ENCODE measurements around the gene CELSR3. TPM values are rescaled to one million over a fixed set of nuclear protein-coding genes. Genes with fewer than 3 reads are reported as not detected.

Gene CELSR3
- total RNA-seq, 1 donor from 2014 or later, result 0.38 TPM

DNA sequence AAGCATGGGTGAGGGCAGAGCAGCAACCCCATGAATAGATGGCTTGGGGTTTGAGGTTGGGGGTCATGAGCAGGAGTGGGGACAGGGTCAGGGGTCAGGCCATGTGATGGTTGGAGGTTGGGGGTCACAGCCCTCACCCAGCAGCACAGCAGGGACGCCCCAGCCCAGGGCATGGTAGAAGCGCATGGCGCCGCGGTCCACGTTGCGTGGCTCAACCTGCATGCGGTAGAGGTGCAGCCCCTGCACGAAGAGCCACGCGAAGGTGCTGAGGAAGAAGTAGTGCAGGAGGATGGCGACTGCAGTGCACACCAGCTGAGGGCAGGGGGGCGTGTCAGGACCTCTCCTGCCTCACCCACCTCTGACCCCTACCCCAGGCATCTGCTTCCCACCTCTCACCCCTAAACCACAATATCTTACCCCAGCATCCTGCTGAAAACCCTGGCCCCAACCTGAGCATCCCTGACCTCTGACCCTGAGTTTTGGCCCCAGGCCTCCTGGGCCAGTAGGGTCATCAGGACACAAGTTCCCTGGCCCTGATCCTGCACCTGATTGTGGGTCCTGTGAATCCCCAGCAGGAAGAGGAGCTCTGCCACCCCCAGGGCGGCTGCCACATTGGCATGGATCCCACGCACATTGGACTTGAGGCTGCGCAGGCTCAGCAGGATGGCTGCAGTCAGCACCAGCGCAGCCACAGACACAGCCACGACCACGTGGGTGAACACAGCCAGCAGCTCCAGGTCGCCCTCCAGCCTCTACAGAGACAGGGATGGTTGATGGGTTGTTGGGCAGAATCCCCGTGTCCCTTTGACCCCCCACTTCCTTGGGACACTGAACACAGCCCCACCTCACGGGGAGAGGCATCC lies 17.6 kb downstream of the CELSR3 start:
- intact Hi-C loops (cut with DNase I), result no loop called here
- ATAC-seq, result no peak

DNA sequence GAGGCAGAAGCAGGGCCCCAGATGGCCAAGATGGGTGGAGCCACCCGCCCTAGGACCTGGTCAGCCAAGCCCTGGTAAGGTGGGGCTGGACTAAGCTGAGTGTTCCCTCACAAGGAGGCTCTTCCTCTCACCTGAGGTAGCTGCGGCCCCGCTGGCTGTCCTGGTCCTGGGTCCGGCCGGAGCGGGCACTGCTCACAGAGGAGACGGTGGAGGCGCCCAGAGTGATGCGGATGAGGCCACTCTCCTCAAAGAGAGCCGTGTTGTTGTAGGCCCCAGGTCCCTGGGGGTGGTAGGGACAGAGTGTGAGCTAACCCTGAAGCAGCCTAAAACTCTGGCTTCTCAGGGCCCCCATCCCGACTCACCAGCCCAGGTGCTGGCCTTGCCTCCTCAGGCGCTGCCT lies 20.1 kb downstream of the CELSR3 start:
- DNase-seq (ENCODE audit: missing footprints) (no peak), ATAC-seq (no peak)
- intact Hi-C loops (cut with DNase I), result no loop called here

More for the DNA sequence above, 17.6 kb downstream of the CELSR3 start:
- peak; percentile 55 for DNase-seq (ENCODE audit: missing footprints)

DNA sequence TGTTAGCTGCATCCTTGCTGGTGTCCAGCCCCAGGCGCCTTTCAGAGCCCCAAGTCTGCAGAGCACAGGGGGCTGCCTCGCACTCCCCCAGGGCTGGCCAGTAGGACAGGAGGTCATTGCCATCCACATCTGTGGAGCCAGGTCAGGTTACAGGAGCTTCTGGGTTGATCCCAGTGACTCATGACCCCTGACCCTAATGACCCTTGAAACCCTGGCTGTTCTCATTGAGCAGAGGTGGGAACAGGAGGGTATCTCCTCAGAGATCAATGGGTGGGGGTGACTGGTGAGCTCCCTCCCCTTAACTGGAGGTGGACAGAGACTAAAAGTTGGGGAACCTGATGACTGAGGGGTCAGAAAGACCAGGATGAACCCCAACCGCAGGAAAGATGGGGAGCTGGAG lies 21.3 kb downstream of the CELSR3 start:
- DNase-seq (ENCODE audit: missing footprints) (no peak), ATAC-seq (no peak)
- intact Hi-C loops (cut with DNase I), result no loop called here

DNA sequence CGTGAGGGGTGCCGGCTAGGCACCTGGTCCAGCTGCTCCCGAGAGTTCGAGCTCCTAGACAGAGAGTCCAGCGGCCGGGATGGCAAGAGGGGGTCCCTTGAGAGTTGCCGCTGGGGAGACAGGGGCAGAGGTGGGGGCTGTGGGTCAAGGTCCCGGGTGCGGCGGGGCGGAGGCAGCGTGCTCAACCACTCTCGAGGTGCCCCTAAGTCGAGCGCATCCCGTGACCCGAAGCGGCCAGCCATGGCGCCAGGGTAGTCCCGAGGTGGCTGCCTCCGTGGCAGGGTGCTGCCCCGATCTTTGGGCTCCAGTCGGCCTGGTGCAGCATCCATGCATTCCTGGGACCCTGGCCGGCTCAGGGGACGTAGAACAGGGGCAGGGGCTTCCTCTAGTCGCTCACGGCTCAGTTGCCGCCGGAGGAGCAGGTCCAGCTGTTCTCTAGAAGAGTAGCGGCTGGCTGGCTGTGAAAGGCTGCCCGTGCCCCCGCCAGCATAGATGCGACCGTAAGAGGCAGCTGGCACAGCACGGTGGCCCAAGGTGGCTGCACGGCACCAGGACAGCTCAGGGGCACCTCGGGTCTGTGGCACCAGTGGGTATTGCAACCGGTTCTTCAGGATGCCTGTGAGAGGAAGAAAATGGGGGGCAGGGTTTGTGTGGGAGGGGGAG lies 22.6 kb downstream of the CELSR3 start:
- intact Hi-C loops (cut with DNase I), result no loop called here
- no peak for DNase-seq (ENCODE audit: missing footprints)
- no peak for ATAC-seq

DNA sequence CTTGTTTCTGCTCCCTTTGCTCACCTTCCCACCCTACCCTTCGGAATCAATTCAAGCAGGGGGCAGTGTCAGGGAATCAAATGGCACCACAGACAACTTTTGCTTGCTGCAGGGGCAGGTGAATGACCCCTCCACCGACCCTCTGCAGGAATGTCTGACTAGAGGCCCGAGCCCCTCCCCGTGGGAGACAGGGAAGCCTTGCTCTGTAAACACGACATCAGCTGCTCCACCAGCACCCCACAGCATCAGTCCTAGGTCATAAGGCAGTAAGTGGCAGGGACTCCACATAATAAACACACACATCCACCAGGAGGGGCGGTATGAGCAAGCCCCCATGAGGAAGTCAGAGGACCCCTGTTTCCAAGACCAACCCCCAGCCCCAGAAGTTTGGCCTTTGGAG lies 25.4 kb downstream of the CELSR3 start:
- ATAC-seq (no peak), DNase-seq (ENCODE audit: missing footprints) (peak; percentile 58)
- intact Hi-C loops (cut with DNase I), result no loop called here

DNA sequence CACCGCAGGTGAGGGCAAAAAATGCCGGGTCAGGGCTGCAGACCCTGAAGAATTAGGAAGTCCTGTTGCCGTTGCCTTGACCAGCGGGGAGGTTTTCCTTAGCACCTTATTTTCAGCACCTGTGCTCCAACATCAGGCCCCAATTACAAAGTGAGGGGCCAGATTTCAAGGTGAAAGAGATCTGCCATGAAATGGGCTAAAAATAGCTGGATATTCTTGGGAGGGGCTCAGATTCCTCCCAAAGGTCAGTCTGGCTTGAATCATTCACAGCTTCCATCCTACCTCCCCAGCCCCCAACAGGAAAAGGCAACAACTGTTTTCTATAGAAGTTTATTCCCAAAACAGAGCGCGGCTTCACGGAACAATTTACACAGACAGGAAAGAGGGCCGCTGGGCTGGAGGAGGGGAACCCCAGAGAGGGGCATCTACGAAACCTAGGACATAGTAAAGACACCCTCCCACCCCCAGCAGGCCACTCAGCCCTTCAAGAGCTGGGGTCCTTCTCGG lies 26.5 kb downstream of the CELSR3 start:
- DNase-seq (ENCODE audit: missing footprints), result no peak
- intact Hi-C loops (cut with DNase I), result no loop called here
- no peak for ATAC-seq

DNA sequence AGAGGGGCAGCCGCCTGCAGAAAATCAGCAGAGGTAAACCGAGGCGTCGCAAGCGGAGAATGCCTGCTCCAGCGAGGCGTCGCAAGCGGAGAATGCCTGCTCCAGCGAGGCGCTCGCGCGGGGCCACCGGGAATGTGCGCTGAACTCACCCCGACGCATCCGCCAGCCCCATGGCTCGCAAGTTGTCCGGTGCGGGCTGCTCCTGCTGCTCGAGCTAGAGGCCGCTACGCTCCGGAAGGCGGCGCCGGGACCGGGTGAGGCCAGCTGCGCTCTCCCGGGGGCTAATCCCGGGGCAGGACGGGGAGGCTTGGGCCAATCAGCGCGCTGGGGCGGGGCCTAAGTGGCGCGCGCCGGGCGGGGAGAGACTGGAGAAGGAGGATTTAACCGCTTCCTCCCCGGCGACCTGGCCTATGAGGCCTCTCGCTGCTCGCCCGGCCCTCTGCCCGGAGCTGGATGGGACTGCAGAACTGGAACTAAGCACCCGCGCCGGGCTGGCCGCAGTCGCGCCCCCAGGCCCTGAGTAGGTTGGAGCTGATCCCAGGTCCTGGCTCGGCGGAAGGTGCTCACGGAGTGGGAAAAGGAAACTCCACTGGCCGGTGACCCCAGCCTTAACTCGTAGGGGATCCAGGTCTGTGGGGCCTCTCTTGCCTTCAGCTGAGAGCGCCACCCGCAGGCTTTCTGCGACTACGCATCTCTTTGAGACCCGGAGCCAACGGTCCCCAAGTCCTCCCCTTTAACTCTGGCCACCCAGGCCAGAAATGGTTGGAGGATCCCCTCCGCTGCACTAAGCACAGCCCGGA lies 27.3 kb downstream of the CELSR3 start, which contains the start of gene SLC26A6:
Gene SLC26A6, minus strand, starts transcription at position 240 of the 800 bp plus-strand sequence. Its CDS starts 68 bp downstream, at position 172.
- DNase-seq (ENCODE audit: missing footprints) (peak; percentile 99), ATAC-seq (peak; percentile 99)
- intact Hi-C loops (cut with DNase I), result loop anchor here (1.0 to 2.0 kb wide), 4 partner anchors 21 to 79 kb away; partner anchors contain the start of genes NCKIPSD, PFKFB4 and UQCRC1

DNA sequence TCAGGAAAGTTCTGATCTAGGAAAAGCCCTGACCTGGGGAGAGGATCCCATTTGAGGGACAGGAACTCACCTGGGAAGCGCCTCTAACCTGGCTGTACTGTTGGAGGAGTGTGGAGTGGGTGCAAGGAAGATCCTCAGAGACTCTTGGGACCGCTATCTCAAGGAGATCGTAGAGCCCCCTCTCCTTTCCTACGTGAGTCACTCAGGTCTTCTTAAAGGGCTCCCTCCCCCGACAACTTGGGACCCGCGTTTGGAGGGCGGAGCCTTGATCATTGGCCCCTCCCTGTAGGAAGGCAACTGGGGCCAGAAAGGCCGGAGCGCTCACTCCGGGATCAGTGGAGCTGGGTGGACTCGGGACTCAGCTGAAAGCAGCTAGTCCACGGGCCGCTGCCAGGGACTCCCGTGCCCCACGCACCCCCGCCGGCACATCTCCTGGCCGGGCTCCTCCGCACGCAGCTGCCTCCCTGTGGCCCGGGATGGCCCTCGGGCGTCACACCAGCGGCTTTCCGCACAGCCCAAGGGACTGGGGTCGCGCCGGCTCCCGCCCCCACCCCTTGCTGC lies 27.9 kb downstream of the CELSR3 start:
- peak; percentile 47 for ATAC-seq
- DNase-seq (ENCODE audit: missing footprints), result peak; percentile 79
- intact Hi-C loops (cut with DNase I), result loop anchor here (1.0 to 2.0 kb wide), 4 partner anchors 22 to 78 kb away; partner anchors contain the start of genes NCKIPSD, PFKFB4 and UQCRC1

DNA sequence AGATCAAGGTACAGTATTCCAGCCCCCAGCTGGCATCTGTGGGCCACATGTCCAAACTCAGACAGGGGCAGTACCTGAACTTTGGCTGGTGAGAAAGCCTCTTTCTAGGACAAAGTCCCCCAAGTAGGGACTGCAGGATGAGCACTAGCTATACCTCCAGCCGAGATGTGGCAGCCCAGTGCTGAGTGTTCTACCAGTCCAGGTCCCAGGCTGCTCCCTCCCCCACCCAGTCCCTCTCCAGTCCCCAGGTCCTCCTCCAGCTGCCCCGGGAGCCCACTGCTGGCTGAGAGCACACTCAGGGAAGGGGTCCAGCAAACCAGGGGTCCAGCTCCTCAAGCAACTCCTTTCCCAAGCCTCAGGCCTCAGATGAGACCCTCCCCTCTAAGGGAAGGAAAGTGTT lies 28.9 kb downstream of the CELSR3 start:
- intact Hi-C loops (cut with DNase I), result loop anchor here (2.0 kb wide), 3 partner anchors 25 to 77 kb away; partner anchors contain the start of genes NCKIPSD, PFKFB4 and UQCRC1
- no peak for DNase-seq (ENCODE audit: missing footprints)
- no peak for ATAC-seq

DNA sequence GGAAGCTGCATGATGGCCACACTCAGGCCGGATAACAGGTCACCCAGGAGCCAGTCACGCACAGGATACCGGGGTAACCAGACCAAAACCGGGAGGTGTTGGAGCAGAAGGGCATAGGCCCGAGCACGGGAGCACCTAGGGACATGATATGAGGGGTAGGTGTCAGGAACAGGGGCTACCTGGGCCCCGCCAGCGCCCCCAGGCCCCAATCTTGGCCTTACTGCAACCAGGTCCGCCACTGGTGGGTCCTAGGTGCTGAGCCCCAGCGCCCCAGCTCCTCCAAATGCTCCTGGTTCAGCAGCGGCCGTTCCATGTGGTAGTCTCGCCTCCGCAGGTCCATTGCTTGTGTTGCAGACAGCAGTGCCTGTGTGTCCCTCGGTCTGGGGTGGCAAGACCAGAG lies 29.4 kb downstream of the CELSR3 start:
- ATAC-seq, result no peak
- intact Hi-C loops (cut with DNase I), result no loop called here
- no peak for DNase-seq (ENCODE audit: missing footprints)

DNA sequence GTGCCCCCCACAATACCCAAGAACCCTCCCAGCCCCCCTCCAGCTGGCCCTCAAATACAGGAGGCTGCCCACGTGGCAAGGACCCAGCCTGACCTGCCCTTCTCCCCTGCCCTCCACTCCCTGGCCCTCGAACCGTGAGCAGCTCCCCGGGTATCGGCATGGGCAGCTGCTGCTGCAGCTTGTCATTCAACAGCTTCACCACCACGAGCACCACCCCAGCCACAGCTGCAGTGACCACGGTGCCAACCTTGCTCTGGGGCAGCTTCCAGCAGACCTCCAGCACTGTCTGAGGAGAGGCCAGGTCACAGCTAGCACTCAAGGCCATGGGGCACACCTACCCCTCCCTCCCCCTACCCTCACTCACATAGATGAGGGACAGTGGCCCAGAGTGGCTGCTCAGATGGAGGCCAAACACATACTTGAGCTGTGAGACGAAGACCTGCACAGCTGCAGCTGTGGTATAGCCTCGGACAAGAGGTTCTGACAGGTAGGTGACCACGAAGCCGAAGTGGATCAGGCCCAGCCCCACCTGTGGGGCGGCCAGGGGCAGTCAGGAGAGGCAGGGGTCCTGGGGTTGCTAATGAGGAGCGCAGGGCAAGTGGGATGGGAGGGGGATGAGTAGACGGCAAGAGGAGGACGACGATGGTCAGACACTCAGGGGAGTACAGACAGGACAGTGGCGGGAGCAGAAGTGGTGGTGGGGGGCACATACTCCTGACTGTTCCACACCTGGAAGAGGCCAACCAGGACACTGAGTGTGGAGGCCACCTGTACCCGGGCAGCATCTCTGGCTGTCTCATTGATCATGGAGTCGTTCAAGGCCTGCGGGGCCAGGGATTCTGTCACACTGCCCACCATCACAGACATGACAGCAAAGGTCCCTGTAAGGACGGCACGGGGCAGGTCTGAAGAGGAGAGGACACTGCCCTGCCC lies 30.9 kb downstream of the CELSR3 start:
- no peak for DNase-seq (ENCODE audit: missing footprints)
- ATAC-seq, result no peak
- intact Hi-C loops (cut with DNase I), result no loop called here

DNA sequence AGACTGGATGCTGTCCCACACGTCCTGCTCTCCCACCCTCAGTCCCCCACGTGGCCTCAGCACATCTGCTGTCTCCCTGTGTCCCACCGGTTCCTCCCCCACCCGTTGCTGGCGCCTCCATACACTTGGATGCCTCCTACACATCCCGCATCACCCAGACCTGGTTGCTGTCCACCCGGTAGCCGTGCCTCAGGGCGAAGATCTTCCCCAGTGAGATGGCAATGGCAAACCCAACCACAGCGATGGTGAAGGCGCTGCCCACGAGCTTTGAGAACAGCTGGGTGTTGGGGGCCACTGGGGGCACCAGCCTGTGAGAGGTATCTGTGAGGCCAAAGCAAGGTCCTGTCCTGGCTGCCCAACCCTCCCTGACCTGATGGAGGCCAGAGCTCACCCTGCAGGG lies 31.9 kb downstream of the CELSR3 start:
- ATAC-seq, result no peak
- intact Hi-C loops (cut with DNase I), result no loop called here

DNA sequence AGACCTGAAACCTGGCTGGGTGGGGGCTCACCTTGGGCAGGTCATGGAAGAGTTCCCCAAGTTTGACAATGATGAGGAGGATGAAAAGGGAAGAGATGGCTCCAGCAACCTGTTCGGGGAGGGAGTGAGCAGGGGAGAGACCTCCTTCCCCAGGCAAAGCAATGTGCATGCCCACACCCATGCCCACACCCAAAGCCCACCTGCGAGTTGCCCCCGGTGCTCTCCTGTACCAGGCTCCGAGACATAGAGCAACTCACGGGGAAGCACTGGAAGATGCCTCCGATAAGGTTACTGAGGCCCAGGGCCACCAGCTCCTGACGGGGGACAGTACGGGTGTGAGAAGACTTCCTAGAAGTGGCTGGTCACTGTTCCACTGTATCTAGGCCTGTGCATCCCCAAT lies 32.3 kb downstream of the CELSR3 start:
- intact Hi-C loops (cut with DNase I), result no loop called here
- ATAC-seq (no peak), DNase-seq (ENCODE audit: missing footprints) (no peak)

More for the DNA sequence above, 31.9 kb downstream of the CELSR3 start:
- no peak for DNase-seq (ENCODE audit: missing footprints)

DNA sequence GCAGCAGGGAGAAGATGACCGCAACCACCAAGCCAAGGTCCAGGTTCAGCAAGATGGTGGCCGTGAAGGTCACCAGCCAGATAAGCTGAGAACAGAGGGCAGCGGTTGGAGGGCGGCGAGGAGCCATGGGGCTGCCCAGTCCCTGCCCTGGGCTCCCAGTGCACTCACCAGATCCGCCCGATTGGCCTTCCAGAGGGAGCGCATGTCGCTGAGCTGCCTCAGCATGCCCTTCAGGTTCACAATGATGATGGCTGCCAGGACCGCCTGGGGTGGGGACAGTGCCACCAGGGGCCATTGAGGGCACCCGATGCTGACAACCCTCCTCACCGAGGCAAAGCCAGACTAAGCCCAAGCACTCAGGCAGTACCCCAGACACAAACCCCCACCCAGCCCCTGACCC lies 32.8 kb downstream of the CELSR3 start:
- no peak for ATAC-seq
- intact Hi-C loops (cut with DNase I), result no loop called here
- no peak for DNase-seq (ENCODE audit: missing footprints)

DNA sequence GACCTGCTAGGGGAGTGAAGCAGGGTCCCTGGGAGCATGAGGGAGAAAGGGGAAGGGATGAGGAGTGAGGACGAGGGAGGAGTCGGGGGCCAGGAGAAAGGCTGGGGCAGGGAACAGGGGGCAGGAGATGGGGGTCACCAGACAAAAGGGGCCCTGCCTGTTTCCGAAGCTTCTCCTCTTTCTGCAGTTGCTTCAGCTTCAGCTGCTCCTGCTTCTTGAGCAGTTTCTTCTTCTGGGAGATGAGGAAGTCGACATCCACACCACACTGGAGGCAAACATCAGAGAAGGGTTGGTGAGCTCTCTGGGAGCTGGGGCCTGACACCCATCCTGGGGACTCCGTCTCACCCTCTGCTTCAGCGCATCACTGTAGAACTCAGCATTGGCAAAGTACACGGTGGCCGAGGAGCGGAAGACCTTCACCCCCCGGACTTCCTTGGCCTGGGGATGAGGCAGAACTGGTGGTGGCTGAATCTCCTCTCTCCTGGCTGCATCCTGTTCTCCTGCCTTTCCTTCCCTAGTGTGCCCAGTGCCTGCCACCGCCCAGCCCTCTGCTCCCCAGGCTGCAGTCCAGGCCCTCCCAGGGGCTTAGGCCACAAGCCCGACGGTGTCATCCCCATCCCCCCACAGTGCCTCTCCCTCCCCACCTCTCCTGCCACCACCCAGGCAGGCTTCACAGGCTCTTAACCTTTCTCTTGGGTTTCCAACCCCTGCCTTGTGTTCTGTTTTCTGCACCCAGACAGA lies 34.2 kb downstream of the CELSR3 start:
- no peak for ATAC-seq
- no peak for DNase-seq (ENCODE audit: missing footprints)
- intact Hi-C loops (cut with DNase I), result no loop called here

DNA sequence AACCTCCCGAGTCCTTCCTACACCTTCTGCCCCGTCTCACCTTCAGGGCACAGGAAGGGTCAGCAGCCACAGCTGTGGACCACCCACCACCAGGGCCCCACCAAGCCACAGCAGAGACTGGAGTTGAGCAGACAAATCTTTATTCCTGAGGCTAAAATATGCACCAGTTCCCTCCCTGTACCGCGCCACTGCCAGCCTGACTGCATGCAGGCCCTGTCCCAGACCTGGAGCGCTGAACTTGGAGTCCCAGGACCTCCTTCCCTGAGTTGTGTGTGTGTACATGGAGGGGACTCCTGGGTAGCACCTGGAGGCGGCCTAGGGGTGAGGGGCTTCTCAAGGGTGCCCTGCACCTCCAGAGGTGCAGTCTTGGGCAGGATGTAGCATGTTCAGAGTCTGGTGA lies 37.1 kb downstream of the CELSR3 start:
- DNase-seq (ENCODE audit: missing footprints) (no peak), ATAC-seq (no peak)
- intact Hi-C loops (cut with DNase I), result no loop called here

DNA sequence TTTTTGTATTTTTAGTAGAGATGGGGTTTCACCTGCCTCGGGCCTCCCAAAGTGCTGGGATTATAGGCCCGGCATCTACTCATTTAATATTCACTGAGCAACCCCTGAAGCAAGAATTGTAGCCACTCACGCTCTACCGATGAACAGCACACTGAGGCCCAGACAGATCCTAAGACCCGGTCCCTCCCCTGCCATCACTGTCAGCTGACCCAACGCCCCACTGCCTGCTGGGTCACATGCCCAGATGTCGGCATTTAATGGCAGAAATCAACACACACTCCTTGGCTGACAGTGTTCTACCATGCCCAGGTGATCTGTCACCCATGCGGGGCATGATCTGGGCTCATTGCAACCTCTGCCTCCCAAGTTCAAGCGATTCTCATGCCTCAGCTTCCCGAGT lies 37.9 kb downstream of the CELSR3 start:
- intact Hi-C loops (cut with DNase I), result no loop called here
- ATAC-seq (no peak), DNase-seq (ENCODE audit: missing footprints) (no peak)
